CD14-positive monocyte (primary cell): ENCODE data around the gene SMARCC1. TPM values are rescaled to one million over a fixed set of nuclear protein-coding genes. Genes with fewer than 3 reads are reported as not detected.
A peak's percentile ranks its signal among the peaks of the same experiment; 100 is the strongest.

Experiments used
- DNase-seq, 3 donors: peaks; one replicate each; pipeline ENCODE4 v3.0.0-alpha.2; 2011 to 2022
- H2AFZ ChIP-seq: 2 replicates; pipeline ENCODE4 v1.6.0; 2012; ENCODE audit warnings: mild to moderate bottlenecking, low read depth, low read length, inconsistent platforms; ENCODE audit not compliant: insufficient read depth, poor library complexity, severe bottlenecking
- H3K27ac ChIP-seq, 2 donors: 1 replicate in 1 of 2; 2 replicates in 1 of 2; pipeline ENCODE4 v1.5.1; 2012 to 2013; ENCODE audit warnings: low read length in 2 of 2, control low read depth in 1 of 2, inconsistent platforms in 1 of 2, low read depth in 1 of 2, mild to moderate bottlenecking in 1 of 2
- H3K27me3 ChIP-seq, 2 donors: one replicate each; pipeline versions ENCODE4 v1.6.0 to v1.6.1; 2011 to 2013; ENCODE audit warnings: low read length in 2 of 2; ENCODE audit not compliant: control insufficient read depth in 2 of 2, insufficient read depth in 2 of 2
- H3K36me3 ChIP-seq, 2 donors: replicated peaks in 1 of 2; 1 replicate in 1 of 2; 2 replicates in 1 of 2; pipeline versions ENCODE4 v1.5.1 to v1.6.1; 2012 to 2013; ENCODE audit warnings: low read length in 2 of 2, control low read depth in 1 of 2, inconsistent platforms in 1 of 2, mild to moderate bottlenecking in 1 of 2; ENCODE audit not compliant: insufficient read depth in 2 of 2, control insufficient read depth in 1 of 2
- H3K4me1 ChIP-seq, 2 donors: 1 replicate in 1 of 2; 2 replicates in 1 of 2; pipeline versions ENCODE4 v1.5.1 to v1.6.1; 2012 to 2013; ENCODE audit warnings: low read length in 2 of 2, control low read depth in 1 of 2, inconsistent platforms in 1 of 2, mild to moderate bottlenecking in 1 of 2, moderate library complexity in 1 of 2; ENCODE audit not compliant: insufficient read depth in 2 of 2, control insufficient read depth in 1 of 2
- H3K4me2 ChIP-seq: replicated peaks from 2 replicates; pipeline ENCODE3; 2012; ENCODE audit warnings: low read length, moderate library complexity, mild to moderate bottlenecking; ENCODE audit not compliant: poor library complexity, severe bottlenecking; ENCODE audit errors: extremely low read depth
- H3K4me3 ChIP-seq, 3 experiments: fragments of 200-600 bp in 1 of 3; sonication (generic) in 1 of 3; replicated peaks in 1 of 3; 1 replicate in 2 of 3; 2 replicates in 1 of 3; pipeline ENCODE4 v1.5.1; 2011 to 2013; ENCODE audit warnings: low read length in 3 of 3, mild to moderate bottlenecking in 3 of 3, control low read depth in 2 of 3, low read depth in 2 of 3, inconsistent platforms in 1 of 3, moderate library complexity in 1 of 3
- H3K79me2 ChIP-seq: 2 replicates; pipeline ENCODE4 v1.6.0; 2012; ENCODE audit warnings: mild to moderate bottlenecking, control low read depth, inconsistent platforms, low read length, moderate library complexity; ENCODE audit not compliant: insufficient read depth
- H3K9ac ChIP-seq: 2 replicates; pipeline ENCODE4 v1.6.0; 2017; ENCODE audit warnings: low read length, mild to moderate bottlenecking; ENCODE audit not compliant: insufficient read depth, poor library complexity, severe bottlenecking
- H3K9me3 ChIP-seq, 2 donors: replicated peaks in 1 of 2; 1 replicate in 1 of 2; 2 replicates in 1 of 2; pipeline versions ENCODE4 v1.5.1 to v1.6.1; 2012 to 2013; ENCODE audit warnings: low read length in 2 of 2, control low read depth in 1 of 2; ENCODE audit not compliant: control insufficient read depth in 1 of 2, insufficient read depth in 1 of 2
- H4K20me1 ChIP-seq: 2 replicates; pipeline ENCODE4 v1.6.0; 2012; ENCODE audit warnings: mild to moderate bottlenecking, low read length, control low read depth, moderate library complexity; ENCODE audit not compliant: insufficient read depth
- H3K27ac Mint-ChIP-seq, 7 donors: one replicate each; pipeline ENCODE4 v1.8.0; 2020; ENCODE audit warnings: mild to moderate bottlenecking in 7 of 7, mixed read lengths in 7 of 7, moderate library complexity in 6 of 7, inconsistent platforms in 2 of 7
- H3K27me3 Mint-ChIP-seq, 3 donors: one replicate each; pipeline ENCODE4 v1.8.0; 2021 to 2022; ENCODE audit warnings: low read depth in 3 of 3, mild to moderate bottlenecking in 3 of 3, mixed read lengths in 3 of 3, moderate library complexity in 3 of 3, inconsistent platforms in 1 of 3
- H3K36me3 Mint-ChIP-seq, 2 donors: one replicate each; pipeline ENCODE4 v1.8.0; 2020; ENCODE audit warnings: mixed read lengths in 2 of 2, inconsistent platforms in 1 of 2, mild to moderate bottlenecking in 1 of 2
- H3K4me1 Mint-ChIP-seq: one replicate; pipeline ENCODE4 v1.8.0; 2020; ENCODE audit warnings: mild to moderate bottlenecking, mixed read lengths
- H3K4me3 Mint-ChIP-seq, 2 donors: one replicate each; pipeline ENCODE4 v1.8.0; 2020; ENCODE audit warnings: mild to moderate bottlenecking in 2 of 2, mixed read lengths in 2 of 2, moderate library complexity in 1 of 2
- H3K9me3 Mint-ChIP-seq, 7 donors: one replicate each; pipeline ENCODE4 v1.8.0; 2020 to 2022; ENCODE audit warnings: mixed read lengths in 7 of 7, mild to moderate bottlenecking in 6 of 7, moderate library complexity in 6 of 7, inconsistent platforms in 2 of 7
- CTCF ChIP-seq: fragments of 200-600 bp; IDR thresholded peaks from one replicate; pipeline ENCODE4 v1.8.0; 2022; ENCODE audit warnings: antibody characterized with exemption, mild to moderate bottlenecking
- WGBS: methylation state at CpG from one replicate; pipeline ENCODE4 v1.1.5; 2013; ENCODE audit warnings: missing lambda C conversion rate; ENCODE audit not compliant: insufficient coverage; 5-methylcytosine and 5-hydroxymethylcytosine counted together
- intact Hi-C, 2 donors: fragments of 100-400 bp; cut with micrococcal nuclease; formaldehyde crosslinking; loops; one replicate each; pipeline versions ENCODE4 v1.15.0 to v1.15.1; 2023
- polyA plus RNA-seq, 3 donors: library from polyadenylated mRNA; depleted of rRNA in 1 of 3; unstranded in 2 of 3; stranded (reverse) in 1 of 3; fragments of 300-500 nt in 2 of 3; fragments of >200 nt in 1 of 3; fragmentation: Illumina TruSeq in 2 of 3; gene quantifications; 1 replicate in 2 of 3; 2 replicates in 1 of 3; pipeline ENCODE4 v1.2.3, GENCODE V29; 2012 to 2021

SMARCC1 gene
- polyA plus RNA-seq, 3 donors: 8.8 to 33.5 (median 20.5) TPM

- Histone ChIP-seq H3K79me2 (no peaks in the 10 kb centered on the region), H3K36me3 (peaks cover 84 to 98% of the 10 kb centered on the region in 2 donors), H3K9ac (no peak overlapping the region), H4K20me1 (no peaks in the 10 kb centered on the region), H3K9me3 (no peaks in the 10 kb centered on the region), H3K4me1 (no peaks in the 10 kb centered on the region), H3K4me3 (no peak overlapping the region), H3K4me2 (no peak overlapping the region), H3K27ac (no peak overlapping the region), H2AFZ (no peak overlapping the region), H3K27me3 (no peaks in the 10 kb centered on the region)
- peaks cover 2% of the 10 kb centered on the region for H3K4me1 Mint-ChIP-seq
- no peak for TF ChIP-seq CTCF
- no peaks in the 10 kb centered on the region for H3K9me3 Mint-ChIP-seq
- intact Hi-C loops: no loop called here
- no peak overlapping the region for H3K4me3 Mint-ChIP-seq
- H3K36me3 Mint-ChIP-seq: peaks cover 71 to 92% of the 10 kb centered on the region in 2 donors
- no peak overlapping the region for H3K27ac Mint-ChIP-seq
- H3K27me3 Mint-ChIP-seq: no peaks in the 10 kb centered on the region
- DNase-seq: no peak
- no CpG with 5 or more reads among the region's 1 CpG for WGBS
Measured at GRCh38 chr3:47705391-47705790, 76.3 kb downstream of the SMARCC1 start.

- no peaks in the 10 kb centered on the region for H3K4me1 ChIP-seq
- no peak overlapping the region for H3K4me2 ChIP-seq
- no peaks in the 10 kb centered on the region for H3K79me2 ChIP-seq
- no peak overlapping the region for H2AFZ ChIP-seq
- H4K20me1 ChIP-seq: no peaks in the 10 kb centered on the region
- Mint-ChIP-seq H3K27me3 (no peaks in the 10 kb centered on the region), H3K4me1 (peaks cover 2% of the 10 kb centered on the region), H3K9me3 (no peaks in the 10 kb centered on the region), H3K36me3 (peaks cover 71 to 90% of the 10 kb centered on the region in 2 donors), H3K27ac (peak overlapping the region in 1 of 7 donors; percentile 61), H3K4me3 (no peak overlapping the region)
- DNase-seq: no peak
- H3K9ac ChIP-seq: no peak overlapping the region
- intact Hi-C loops: no loop called here
- no peaks in the 10 kb centered on the region for H3K27me3 ChIP-seq
- no peaks in the 10 kb centered on the region for H3K9me3 ChIP-seq
- WGBS: no CpG with 5 or more reads among the region's 3 CpGs
- no peak overlapping the region for H3K4me3 ChIP-seq
- H3K36me3 ChIP-seq: peaks cover 87 to 98% of the 10 kb centered on the region in 2 donors
- TF ChIP-seq CTCF: no peak
- H3K27ac ChIP-seq: no peak overlapping the region
Measured at GRCh38 chr3:47704237-47704612, 77.5 kb downstream of the SMARCC1 start.
